Measurements from ENCODE around the gene RAB3IL1.
"Not testable (repeated sequence)": the region's sequence is repeated elsewhere in the genome, so short reads cannot be mapped to it uniquely, and the experiment has no call there.

Gene RAB3IL1

GRCh38 chr11:61883947-61884346, 33.4 kb downstream of the RAB3IL1 start:
- no peak for DNase-seq

- DNase-seq, result no peak
These were observed 34.0 kb downstream of the RAB3IL1 start for GRCh38 chr11:61883327-61883726.

DNA sequence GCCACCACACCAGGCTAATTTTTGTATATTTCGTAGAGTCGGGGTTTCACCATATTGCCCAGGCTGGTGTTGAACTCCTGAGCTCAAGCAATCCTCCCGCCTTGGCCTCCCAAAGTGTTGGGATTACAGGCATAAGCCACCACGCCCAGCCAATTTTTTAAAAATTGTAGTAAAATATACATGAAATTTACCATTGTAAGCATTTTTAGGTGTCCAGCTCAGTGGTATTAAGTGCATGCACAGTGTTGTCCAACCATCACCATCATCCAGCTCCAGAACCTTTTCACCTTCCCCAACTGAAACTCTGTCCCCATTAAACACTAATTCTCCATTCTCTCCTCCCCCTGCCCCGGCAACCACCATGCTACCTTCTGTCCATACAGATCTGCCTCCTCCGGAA, 34.5 kb downstream of the RAB3IL1 start:
- DNase-seq, result no peak

DNA sequence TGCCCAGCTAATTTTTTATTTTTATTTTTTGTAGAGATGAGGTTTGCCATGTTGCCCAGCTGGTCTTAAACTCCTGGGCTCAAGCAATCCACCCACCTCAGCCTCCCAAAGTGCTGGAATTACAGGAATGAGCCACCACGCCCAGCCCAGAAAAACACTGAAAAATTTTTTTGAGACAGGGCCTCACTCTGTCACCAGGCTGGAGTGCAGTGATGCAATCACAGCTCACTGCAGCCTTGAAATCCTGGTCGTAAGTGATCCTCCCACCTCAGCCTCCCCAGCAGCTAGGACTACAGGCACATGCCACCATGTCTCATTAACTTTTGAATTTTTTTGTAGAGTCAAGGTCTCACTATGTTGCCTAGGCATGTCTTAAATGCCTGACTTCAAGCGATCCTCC, 35.1 kb downstream of the RAB3IL1 start:
- not testable (repeated sequence) for DNase-seq

- no peak for DNase-seq
These were observed 36.0 kb downstream of the RAB3IL1 start for GRCh38 chr11:61881397-61881796.

GRCh38 chr11:61880454-61880853, 36.9 kb downstream of the RAB3IL1 start:
- no peak for DNase-seq

- no peak for DNase-seq
These were observed 37.3 kb downstream of the RAB3IL1 start for GRCh38 chr11:61880031-61880430.

DNA sequence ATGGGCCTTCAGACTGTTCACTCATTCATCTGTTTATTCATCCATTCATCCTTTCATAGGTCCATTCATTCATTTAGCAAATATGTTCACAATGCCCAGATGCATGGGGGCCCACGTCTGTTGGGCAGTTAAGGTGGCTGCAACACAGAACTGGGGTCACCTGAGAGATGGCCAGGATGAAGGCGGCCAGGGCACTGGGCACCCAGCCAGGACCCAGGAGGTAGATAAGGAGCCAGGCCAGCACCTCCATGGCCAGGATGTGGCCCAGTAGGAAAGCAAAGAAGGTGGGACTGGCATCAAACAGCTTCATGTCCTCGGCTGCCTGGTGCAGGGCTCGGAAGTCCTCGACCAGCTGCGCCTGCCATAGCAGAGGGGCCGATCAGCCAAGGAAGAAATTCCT, 38.2 kb downstream of the RAB3IL1 start:
- DNase-seq, result no peak

DNA sequence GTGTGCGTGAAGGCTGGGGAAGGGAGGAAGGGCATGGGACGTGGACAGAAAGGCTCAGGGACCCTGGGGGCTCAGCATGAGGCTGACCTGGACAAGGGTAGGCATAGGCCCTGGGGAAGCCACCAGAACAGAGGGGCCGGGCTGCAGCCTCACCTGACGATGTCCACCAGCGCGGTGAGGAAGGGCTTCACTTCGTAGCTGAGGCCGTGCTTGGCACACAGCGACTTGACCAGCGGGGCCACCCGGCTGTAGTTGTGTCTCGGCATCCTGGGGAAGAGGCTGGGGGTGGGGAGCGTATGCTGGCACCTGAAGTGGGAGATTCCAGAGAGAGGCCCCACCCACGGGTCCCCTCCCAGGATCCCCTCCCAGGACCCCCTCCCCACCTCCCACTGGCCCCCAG, 41.7 kb downstream of the RAB3IL1 start:
- no peak for DNase-seq

- DNase-seq, result no peak
These were observed 42.5 kb downstream of the RAB3IL1 start for GRCh38 chr11:61874853-61875252.

DNA sequence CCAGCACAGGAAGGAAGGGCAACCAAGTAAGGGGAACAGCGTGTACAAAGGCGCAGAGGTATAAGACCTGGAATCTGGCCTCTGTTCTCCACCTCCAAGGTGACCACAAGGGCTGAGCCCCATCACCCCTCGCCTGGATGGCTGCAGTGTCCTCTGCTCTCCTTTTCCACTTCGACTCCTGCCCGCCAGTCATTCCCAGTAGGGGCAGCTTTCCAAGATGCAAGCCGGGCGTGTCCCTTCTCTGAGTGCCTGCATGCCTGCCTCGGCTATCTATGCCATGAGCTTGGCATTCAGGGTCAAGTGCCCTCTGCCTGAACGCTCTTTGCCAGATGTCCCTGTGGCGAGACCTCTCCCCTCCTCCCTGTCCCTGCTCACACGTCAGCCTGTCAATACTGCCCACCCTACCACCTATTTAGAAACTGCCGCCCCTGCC, 43.0 kb downstream of the RAB3IL1 start:
- DNase-seq, result no peak

GRCh38 chr11:61873588-61874376, 43.6 kb downstream of the RAB3IL1 start:
- no peak for DNase-seq

DNA sequence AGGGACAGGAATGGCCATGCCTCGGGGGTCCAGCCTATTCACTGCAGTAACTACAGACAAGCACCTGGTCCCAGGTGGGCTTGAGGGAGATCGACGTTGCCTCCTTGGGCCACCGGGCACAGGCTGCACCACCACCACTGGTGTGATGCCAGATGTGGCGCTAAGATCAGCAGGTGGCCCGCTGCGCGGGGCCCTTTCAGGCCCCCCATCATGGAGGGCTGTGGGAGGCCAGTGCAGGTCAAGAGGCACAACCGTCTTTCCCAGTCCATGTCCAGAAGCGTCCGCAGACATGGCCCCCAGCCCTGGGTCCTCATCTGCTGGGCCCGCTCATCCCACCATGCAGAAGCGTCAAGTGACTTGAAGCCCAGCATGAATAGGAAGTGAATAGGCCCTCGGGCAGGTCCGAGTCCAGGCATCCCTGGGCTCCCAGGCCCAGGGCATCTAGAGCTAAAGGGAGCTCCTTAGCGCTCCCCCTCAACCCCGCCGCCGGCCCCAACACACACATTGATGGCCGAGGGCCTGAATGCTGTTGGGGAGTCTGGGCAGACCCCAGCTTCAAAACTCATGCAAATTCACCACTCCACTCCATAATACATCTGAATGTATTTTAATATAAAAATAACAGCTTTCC, 44.3 kb downstream of the RAB3IL1 start:
- DNase-seq, result no peak

DNA sequence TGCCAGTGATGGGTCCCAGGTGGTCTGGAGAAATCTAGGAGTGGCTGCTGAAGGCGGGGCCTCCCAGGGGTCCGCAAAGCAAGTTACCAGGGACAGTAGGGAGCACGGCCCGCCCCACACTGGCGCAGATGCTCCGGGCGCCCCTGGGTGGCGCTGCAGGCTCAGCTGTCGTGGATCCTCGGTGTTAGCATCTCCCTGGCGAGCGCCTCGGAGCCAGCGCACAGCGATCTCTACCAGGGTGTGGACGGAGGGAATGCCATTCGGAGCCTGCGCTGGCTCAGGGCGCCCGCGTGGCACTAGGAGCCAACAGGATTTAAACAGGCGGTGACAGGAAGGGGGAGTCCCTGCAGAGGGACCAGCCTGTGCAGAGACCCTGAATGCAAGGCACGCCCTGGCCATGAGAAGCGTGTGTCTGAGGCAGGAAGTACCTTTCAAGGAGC, 46.2 kb downstream of the RAB3IL1 start:
- DNase-seq, result peak; percentile 69 to 83 (median 72)

DNA sequence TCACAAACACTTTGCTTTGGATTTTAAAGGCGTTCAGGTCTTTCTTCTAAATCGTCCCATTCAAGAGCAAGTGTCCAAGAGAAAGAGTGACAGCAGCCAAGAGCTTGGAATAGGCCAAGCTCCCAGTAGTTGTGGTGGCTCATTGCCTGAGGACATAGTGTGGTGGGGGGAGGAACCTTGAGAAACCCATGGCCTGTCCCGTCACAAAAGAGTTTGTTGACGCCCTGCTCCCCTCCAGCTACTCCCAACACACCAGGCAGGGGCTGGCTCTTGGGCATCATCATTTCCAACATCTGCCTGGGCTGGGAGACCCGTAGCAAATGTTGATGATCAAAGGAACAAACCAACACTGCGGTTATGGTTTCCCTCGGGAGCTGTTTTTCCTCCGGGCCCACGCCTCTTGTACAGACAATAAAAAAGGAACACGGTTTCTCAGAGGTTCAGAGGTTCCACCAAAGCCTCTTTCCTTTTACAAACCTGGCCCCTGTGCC, 46.8 kb downstream of the RAB3IL1 start:
- DNase-seq, result no peak

DNA sequence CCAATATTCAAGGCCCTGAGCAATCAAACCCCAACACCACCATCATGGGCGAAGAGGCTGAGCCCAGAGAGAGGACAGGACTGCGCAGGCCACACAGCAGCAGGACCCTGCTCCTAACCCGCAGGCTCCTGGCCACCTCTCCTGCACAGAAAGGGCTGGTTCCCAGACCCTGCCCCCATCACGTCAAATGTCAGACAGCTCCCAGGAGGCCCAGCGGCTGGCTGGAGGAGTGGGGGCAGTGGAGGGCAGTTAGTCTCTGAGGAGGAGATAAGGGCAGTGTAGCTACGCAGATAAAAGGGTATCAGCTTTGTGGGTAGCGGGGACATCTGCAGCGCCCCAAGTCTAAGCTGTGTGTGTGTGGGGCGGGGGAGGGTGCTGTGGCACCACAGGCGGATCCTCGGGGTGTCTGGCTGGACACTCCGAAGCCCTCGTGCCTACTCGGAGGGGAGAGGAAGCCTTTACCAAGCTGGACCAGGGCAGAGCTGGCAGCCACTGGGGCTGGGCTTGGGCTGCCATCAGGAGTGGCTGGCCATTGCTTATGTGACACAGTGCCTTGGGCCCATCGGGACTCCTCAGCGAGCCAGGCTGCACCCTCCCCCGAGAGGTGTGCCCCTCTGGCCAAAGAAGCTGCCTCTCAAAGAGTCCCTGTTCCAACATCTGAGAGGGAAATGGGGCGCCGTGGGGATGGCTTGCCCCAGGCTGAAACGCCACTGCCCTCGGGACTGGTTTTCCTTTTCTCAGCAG, 47.5 kb downstream of the RAB3IL1 start:
- no peak for DNase-seq

- DNase-seq, result no peak
These were observed 48.0 kb downstream of the RAB3IL1 start for GRCh38 chr11:61869429-61869707.

DNA sequence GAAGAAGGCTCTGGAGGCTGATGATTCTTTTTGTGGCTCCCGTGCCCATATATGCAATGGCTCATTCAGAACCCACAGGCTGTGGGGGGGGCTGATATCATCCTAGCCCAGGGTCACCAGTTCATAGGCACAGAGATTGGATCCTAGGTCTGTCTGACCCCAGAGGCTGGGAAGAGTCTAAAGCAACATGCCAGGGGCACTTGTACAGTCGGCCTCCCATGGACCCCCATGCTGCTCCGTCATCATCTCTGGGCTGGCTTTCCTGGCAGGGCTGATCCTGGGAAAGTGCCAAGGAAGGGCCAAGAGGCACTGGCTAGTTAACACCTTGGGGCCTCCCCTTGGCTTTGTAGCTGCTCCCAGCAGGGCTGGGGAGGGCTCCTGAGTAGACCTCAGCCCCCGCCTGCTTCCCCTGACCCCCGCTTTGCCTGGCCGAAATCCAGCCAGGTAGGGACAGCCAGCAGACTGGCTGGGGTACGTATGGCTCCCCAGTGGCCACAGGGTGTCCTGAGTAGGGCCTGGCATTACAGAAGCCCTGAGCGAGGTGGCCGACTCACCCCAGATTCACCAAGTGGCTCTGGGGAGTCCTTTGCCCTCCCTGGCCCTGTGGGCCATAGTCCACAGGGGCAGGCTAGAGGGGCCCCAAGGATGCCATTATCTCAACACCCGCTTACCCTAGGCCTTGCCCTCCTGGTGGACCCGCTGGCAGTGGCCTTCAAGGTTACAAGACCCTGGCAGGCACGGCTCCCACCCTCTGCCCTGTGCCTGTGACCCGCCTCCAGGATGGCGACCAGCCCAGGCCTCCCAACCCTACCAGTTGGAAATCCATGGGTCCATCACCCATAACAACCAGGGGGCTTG, 48.6 kb downstream of the RAB3IL1 start:
- DNase-seq, result no peak

GRCh38 chr11:61866958-61867343, 50.4 kb downstream of the RAB3IL1 start:
- DNase-seq, result no peak

DNA sequence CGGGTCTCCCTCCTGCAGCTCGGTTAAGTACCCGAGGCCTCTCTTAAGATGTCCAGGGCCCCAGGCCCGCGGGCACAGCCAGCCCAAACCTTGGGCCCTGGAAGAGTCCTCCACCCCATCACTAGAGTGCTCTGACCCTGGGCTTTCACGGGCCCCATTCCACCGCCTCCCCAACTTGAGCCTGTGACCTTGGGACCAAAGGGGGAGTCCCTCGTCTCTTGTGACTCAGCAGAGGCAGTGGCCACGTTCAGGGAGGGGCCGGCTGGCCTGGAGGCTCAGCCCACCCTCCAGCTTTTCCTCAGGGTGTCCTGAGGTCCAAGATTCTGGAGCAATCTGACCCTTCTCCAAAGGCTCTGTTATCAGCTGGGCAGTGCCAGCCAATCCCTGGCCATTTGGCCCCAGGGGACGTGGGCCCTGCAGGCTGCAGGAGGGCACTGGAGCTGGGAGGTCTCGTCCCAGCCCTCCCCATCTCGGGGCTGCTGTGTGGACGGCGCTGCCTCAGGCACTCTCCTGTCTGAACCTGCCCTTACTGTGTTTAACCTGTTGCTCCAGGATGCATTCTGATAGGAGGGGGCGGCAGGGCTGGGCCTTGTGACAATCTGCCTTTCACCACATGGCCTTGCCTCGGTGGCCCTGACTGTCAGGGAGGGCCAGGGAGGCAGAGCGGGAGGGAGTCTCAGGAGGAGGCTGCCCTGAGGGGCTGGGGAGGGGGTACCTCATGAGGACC, 51.0 kb downstream of the RAB3IL1 start:
- DNase-seq, result no peak

DNA sequence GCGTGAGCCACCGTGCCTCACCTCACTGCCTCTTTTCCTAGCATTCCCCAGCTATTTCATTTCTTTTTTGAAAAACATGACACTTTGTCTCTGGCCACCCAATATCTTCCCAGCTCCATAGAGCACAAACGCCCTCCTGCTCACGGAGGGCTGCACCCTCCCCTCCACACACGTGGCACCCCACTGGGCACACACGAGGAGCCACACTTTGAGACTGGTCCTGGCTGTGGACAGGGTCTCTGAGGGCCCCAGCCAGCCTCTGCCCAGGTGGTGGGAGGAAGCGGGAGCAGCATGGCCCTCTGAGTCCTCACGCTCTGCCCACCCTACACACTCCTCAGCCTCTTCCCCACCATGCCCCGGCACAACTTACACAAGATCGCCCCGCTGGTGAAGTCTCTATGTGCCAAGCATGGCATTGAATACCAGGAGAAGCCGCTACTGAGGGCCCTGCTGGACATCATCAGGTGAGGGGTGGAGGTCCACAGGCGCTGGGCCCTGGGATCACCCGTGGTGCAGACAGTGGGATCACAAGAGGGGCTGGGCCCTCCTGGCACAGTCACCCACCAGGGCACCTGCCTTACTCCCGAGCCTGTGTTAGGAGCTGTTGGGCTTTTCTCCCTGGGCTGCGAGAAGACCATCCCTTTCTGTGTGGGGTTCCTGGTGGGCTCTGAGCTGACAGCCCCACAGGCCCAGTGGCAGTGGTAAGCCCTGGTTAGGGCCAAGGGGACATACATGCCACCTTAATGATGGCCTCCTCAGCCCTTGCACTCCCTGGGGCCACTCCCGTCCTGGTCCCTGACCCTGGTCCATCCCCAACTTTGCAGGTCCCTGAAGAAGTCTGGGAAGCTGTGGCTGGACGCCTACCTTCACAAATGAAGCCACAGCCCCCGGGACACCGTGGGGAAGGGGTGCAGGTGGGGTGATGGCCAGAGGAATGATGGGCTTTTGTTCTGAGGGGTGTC, 52.3 kb downstream of the RAB3IL1 start:
- DNase-seq, result no peak
